Measurements from ENCODE around the gene DNAAF5.

DNAAF5 gene

GRCh38 chr7:818031-818699 lies 91.7 kb downstream of the DNAAF5 start:
- DNase-seq: no peak

- no peak for DNase-seq
Observed at GRCh38 chr7:820341-820740, 93.8 kb downstream of the DNAAF5 start.

- no peak for DNase-seq
Observed at GRCh38 chr7:821688-822087, 95.2 kb downstream of the DNAAF5 start.

GRCh38 chr7:822692-823276 lies 96.3 kb downstream of the DNAAF5 start:
- no peak for DNase-seq

GRCh38 chr7:823649-824048 lies 97.2 kb downstream of the DNAAF5 start:
- no peak for DNase-seq

GRCh38 chr7:824081-824480 lies 97.6 kb downstream of the DNAAF5 start:
- no peak for DNase-seq

GRCh38 chr7:824664-825063 lies 98.2 kb downstream of the DNAAF5 start:
- DNase-seq: no peak

- no peak for DNase-seq
Observed at GRCh38 chr7:825386-825785, 98.9 kb downstream of the DNAAF5 start.

GRCh38 chr7:826230-826917 lies 99.9 kb downstream of the DNAAF5 start:
- no peak for DNase-seq

- DNase-seq: no peak
Observed at GRCh38 chr7:828793-829561, 102.5 kb downstream of the DNAAF5 start.

GRCh38 chr7:830069-830468 lies 103.6 kb downstream of the DNAAF5 start:
- no peak for DNase-seq

GRCh38 chr7:831596-832166 lies 105.2 kb downstream of the DNAAF5 start:
- DNase-seq: no peak

- DNase-seq: no peak
Observed at GRCh38 chr7:832167-832967, 105.9 kb downstream of the DNAAF5 start, which contains the start of gene SUN1. TSS of gene SUN1 (plus strand) at chr7:832476. CDS start at chr7:832525, 49 bp downstream.

GRCh38 chr7:832968-833424 lies 106.5 kb downstream of the DNAAF5 start:
- no peak for DNase-seq

GRCh38 chr7:833601-834258 lies 107.2 kb downstream of the DNAAF5 start:
- no peak for DNase-seq

- no peak for DNase-seq
Observed at GRCh38 chr7:834277-834676, 107.8 kb downstream of the DNAAF5 start.

GRCh38 chr7:835021-835420 lies 108.5 kb downstream of the DNAAF5 start:
- DNase-seq: no peak

GRCh38 chr7:835485-836401 lies 109.2 kb downstream of the DNAAF5 start:
- DNase-seq: peak in 1 of 2 experiments; percentile 40

All from cerebellar nuclear complex (tissue), 1 donor.